Transverse colon (tissue), 3 donors: ENCODE measurements around the gene RNFT2.

Experiments used
- CTCF ChIP-seq, 5 experiments: fragments of 200-600 bp in 3 of 5; fragments of 450-650 bp in 2 of 5; sonication (generic) in 3 of 5; IDR thresholded peaks; 1 replicate in 2 of 5; 2 replicates in 3 of 5; pipeline ENCODE4 v1.5.1; 2016 to 2017; ENCODE audit warnings: antibody characterized with exemption in 5 of 5, inconsistent platforms in 3 of 5, mild to moderate bottlenecking in 2 of 5, moderate library complexity in 1 of 5
- EP300 ChIP-seq: sonication (generic); formaldehyde crosslinking; IDR thresholded peaks from one replicate; pipeline ENCODE4 v1.6.1; 2017; ENCODE audit warnings: antibody characterized with exemption, low read depth
- POLR2A ChIP-seq: fragments of 450-650 bp; IDR thresholded peaks from one replicate; pipeline ENCODE4 v1.6.1; 2016; ENCODE audit warnings: antibody characterized with exemption, mild to moderate bottlenecking, moderate library complexity

GRCh38 chr12:116843085-116843484 lies 105.0 kb downstream of the RNFT2 start:
- TF ChIP-seq EP300 (no peak), CTCF (IDR thresholded peaks at IDR 0.05) (no peak), POLR2A (no peak)
